Measurements from ENCODE around the gene CPM.

- TF ChIP-seq EHMT2 (IDR thresholded peaks at IDR 0.05; ENCODE audit: low read depth) (no peak), RAD21 (conservative IDR thresholded peaks at IDR 0.05 in 1 of 2, IDR thresholded peaks at IDR 0.05 in 1 of 2) (no peak), REST (IDR thresholded peaks at IDR 0.05) (no peak), SREBF2 (IDR thresholded peaks at IDR 0.05) (no peak), SMC3 (IDR thresholded peaks at IDR 0.05) (no peak), RNF2 (IDR thresholded peaks at IDR 0.05; ENCODE audit: borderline replicate concordance, low read depth) (no peak)
These were observed 42.3 kb downstream of the CPM start for GRCh38 chr12:68890701-68891113.

Data from A549 (cell line).